Metanephros (tissue), 2 donors: Measurements from ENCODE around the gene GSPT1. TPM values are rescaled to one million over a fixed set of nuclear protein-coding genes. Genes with fewer than 3 reads are reported as not detected.

Experiments
- small RNA-seq: library from RNA; depleted of rRNA; stranded (forward); fragments of <200 nt; gene quantifications from one replicate; pipeline ENCODE3, GENCODE V24; 2014; ENCODE audit warnings: low replicate concordance
- total RNA-seq: library from RNA; depleted of rRNA; stranded (reverse); fragments of >200 nt; gene quantifications from one replicate; pipeline ENCODE4 v1.2.3, GENCODE V29; 2014

GSPT1 gene
- total RNA-seq = 47.8 TPM

GRCh38 chr16:11915644-11916523 is at the start of gene GSPT1:
GSPT1 (minus strand) TSS chr16:11915956; CDS start chr16:11915720, 236 bp downstream.

GRCh38 chr16:11964761-11965551 is 49.2 kb upstream of the GSPT1 start, which contains the start of gene TNFRSF17:
TNFRSF17 (plus strand) TSS chr16:11965210; CDS start chr16:11965325, 115 bp downstream.

GRCh38 chr16:11941945-11942344 is 26.2 kb upstream of the GSPT1 start, which contains the start of gene NPIPB2:
NPIPB2 (minus strand) TSS chr16:11942045; CDS start chr16:11942045, 0 bp downstream.

GRCh38 chr16:11851294-11852091 is 64.3 kb downstream of the GSPT1 start, which contains the start of gene RSL1D1:
RSL1D1 (minus strand) TSS chr16:11851542; CDS start chr16:11851512, 30 bp downstream.

Small RNAs within 50 kb of the gene (small RNA-seq; reads per million reads assigned to genes)
- gene AC007216.5 = not detected
- gene COX6CP1 = not detected

Other genes starting within 250 kb of the GSPT1 start
- 21.7 TPM for gene SNN, start 247.5 kb downstream of the GSPT1 start, total RNA-seq
- 44.7 TPM for gene TXNDC11, start 173.1 kb downstream of the GSPT1 start, total RNA-seq
- gene ZC3H7A, start 118.7 kb downstream of the GSPT1 start, total RNA-seq = 65.3 TPM
- 78.8 TPM for gene RSL1D1, start 64.4 kb downstream of the GSPT1 start, total RNA-seq
- gene NPIPB2, start 26.1 kb upstream of the GSPT1 start, total RNA-seq = 11.8 TPM
- gene TNFRSF17, start 49.3 kb upstream of the GSPT1 start, total RNA-seq = not detected
- 65.4 TPM for gene SNX29, start 60.8 kb upstream of the GSPT1 start, total RNA-seq